HepG2 (cell line): Measurements from ENCODE around the gene DNAH9. TPM values are rescaled to one million over a fixed set of nuclear protein-coding genes. Genes with fewer than 3 reads are reported as not detected.

Experiments
- ATAC-seq: fragments of 200-7000 bp; cut with Tn5 transposase; 3 replicates; pipeline ENCODE4 v1.9.1; 2020; ENCODE audit warnings: mild to moderate bottlenecking, moderate library complexity
- BruUV-seq: library from RNA; stranded (reverse); fragments of 400-500 nt; replicated peaks from 2 replicates; lab custom pipeline; 2021; lab: Mats Ljungman, UMichigan
- CTCF ChIA-PET: fragments of 300-600 bp; formaldehyde crosslinking; extraction: SDS; loops from one replicate; lab custom pipeline; 2021; ENCODE audit warnings: low total read pairs, inconsistent platforms, low intra/inter-chr PET ratio; lab: Yijun Ruan, JAX
- POLR2A ChIA-PET: fragments of 350-600 bp; sonication (Branson Sonifier 250); formaldehyde crosslinking; loops from one replicate; lab custom pipeline; 2020; ENCODE audit warnings: antibody characterized with exemption, inconsistent platforms; lab: Yijun Ruan, JAX
- DNase-seq: peaks from one replicate; pipeline ENCODE4 v3.0.0-alpha.2; 2015; ENCODE audit warnings: low spot score
- FAIRE-seq: peaks from 3 replicates; lab custom pipeline; 2011; peaks lifted over from hg19 to GRCh38; lab: Jason Lieb, UNC
- H2AFZ ChIP-seq: one replicate; pipeline ENCODE4 v1.6.1; 2011; ENCODE audit warnings: low read length, inconsistent platforms
- H3K27ac ChIP-seq: fragments of 300-600 bp; 3 replicates; pipeline ENCODE4 v1.8.0; 2011; ENCODE audit warnings: mixed run types, mild to moderate bottlenecking, mixed read lengths, low read length, inconsistent platforms; ENCODE audit not compliant: insufficient read depth; ENCODE audit errors: extremely low read length
- H3K27me3 ChIP-seq, 2 experiments: fragments of 200-600 bp in 1 of 2; 2 replicates in 1 of 2; 3 replicates in 1 of 2; pipeline versions ENCODE4 v1.6.0 to v1.8.0; 2011; ENCODE audit warnings: low read length in 2 of 2, mild to moderate bottlenecking in 2 of 2, moderate library complexity in 2 of 2, inconsistent platforms in 1 of 2; ENCODE audit not compliant: insufficient read depth in 2 of 2, control insufficient read depth in 1 of 2
- H3K36me3 ChIP-seq, 2 experiments: fragments of 200-600 bp in 1 of 2; replicated peaks in 1 of 2; 2 replicates in 1 of 2; 3 replicates in 1 of 2; pipeline versions ENCODE4 v1.5.1 to v1.8.0; 2011; ENCODE audit warnings: low read length in 2 of 2, inconsistent platforms in 1 of 2; ENCODE audit not compliant: insufficient read depth in 2 of 2, control insufficient read depth in 1 of 2
- H3K4me1 ChIP-seq: 2 replicates; pipeline ENCODE4 v1.5.1; 2012; ENCODE audit warnings: low read length, inconsistent platforms; ENCODE audit not compliant: insufficient read depth
- H3K4me2 ChIP-seq: 2 replicates; pipeline ENCODE4 v1.6.0; 2011; ENCODE audit warnings: low read depth, low read length, inconsistent platforms
- H3K4me3 ChIP-seq, 3 experiments: fragments of 200-600 bp in 1 of 3; sonication (generic), shearing (Covaris generic) in 1 of 3; replicated peaks in 1 of 3; 2 replicates each; pipeline ENCODE4 v1.5.1; 2011 to 2016; ENCODE audit warnings: low read length in 3 of 3, inconsistent platforms in 2 of 3, low read depth in 2 of 3, mild to moderate bottlenecking in 2 of 3, control low read depth in 1 of 3, mixed read lengths in 1 of 3; ENCODE audit not compliant: insufficient read depth in 1 of 3
- H3K79me2 ChIP-seq: one replicate; pipeline ENCODE4 v1.6.1; 2011; ENCODE audit warnings: low read length, inconsistent platforms; ENCODE audit not compliant: insufficient read depth
- H3K9ac ChIP-seq: 2 replicates; pipeline ENCODE4 v1.6.0; 2011; ENCODE audit warnings: mild to moderate bottlenecking, low read depth, low read length, inconsistent platforms; ENCODE audit not compliant: insufficient read depth
- H3K9me3 ChIP-seq: 2 replicates; pipeline ENCODE4 v1.5.1; 2012; ENCODE audit warnings: mild to moderate bottlenecking, low read length
- H4K20me1 ChIP-seq: 2 replicates; pipeline ENCODE4 v1.6.0; 2011; ENCODE audit warnings: inconsistent platforms, mild to moderate bottlenecking, low read length, moderate library complexity; ENCODE audit not compliant: insufficient read depth
- ATRX ChIP-seq: sonication (generic); formaldehyde crosslinking; IDR thresholded peaks from 2 replicates; pipeline ENCODE4 v1.4.0; 2020; ENCODE audit warnings: missing genetic modification reagents, borderline replicate concordance
- CHCHD3 ChIP-seq: sonication (generic); formaldehyde crosslinking; IDR thresholded peaks from 2 replicates; pipeline ENCODE4 v1.8.0; 2022; ENCODE audit warnings: mild to moderate bottlenecking, missing genetic modification reagents, moderate library complexity
- EZH2 ChIP-seq: conservative IDR thresholded peaks from 2 replicates; pipeline ENCODE4 v1.6.1; 2012; ENCODE audit warnings: mild to moderate bottlenecking, low read depth, low read length, moderate library complexity
- HNF4A ChIP-seq: sonication (generic); formaldehyde crosslinking; IDR thresholded peaks from 2 replicates; pipeline ENCODE4 v1.4.0; 2020; ENCODE audit warnings: missing genetic modification reagents
- IKZF4 ChIP-seq: sonication (generic); formaldehyde crosslinking; IDR thresholded peaks from 2 replicates; pipeline ENCODE4 v1.5.1; 2020; ENCODE audit warnings: borderline replicate concordance, mild to moderate bottlenecking, low read depth, missing genetic modification reagents; ENCODE audit errors: not compliant biosample characterization
- MBD4 ChIP-seq: IDR thresholded peaks from 2 replicates; pipeline ENCODE4 v1.6.1; 2012; ENCODE audit warnings: low read length, inconsistent platforms, borderline replicate concordance
- SSRP1 ChIP-seq: IDR thresholded peaks from 2 replicates; pipeline ENCODE4 v1.6.1; 2016; ENCODE audit warnings: control low read depth
- STAG1 ChIP-seq: sonication (generic); formaldehyde crosslinking; IDR thresholded peaks from 2 replicates; pipeline ENCODE4 v1.4.0; 2020; ENCODE audit warnings: missing genetic modification reagents
- TCF7 ChIP-seq: sonication (generic); IDR thresholded peaks from 2 replicates; pipeline ENCODE4 v1.6.1; 2016; ENCODE audit warnings: antibody characterized with exemption, low read depth
- ZFYVE20 ChIP-seq: sonication (generic); formaldehyde crosslinking; IDR thresholded peaks from 2 replicates; pipeline ENCODE4 v1.8.0; 2023; ENCODE audit warnings: low read depth, mild to moderate bottlenecking, moderate library complexity, missing genetic modification reagents, borderline replicate concordance
- ZNF558 ChIP-seq: sonication (generic); formaldehyde crosslinking; IDR thresholded peaks from 2 replicates; pipeline ENCODE4 v1.9.0; 2022; ENCODE audit warnings: mild to moderate bottlenecking, missing genetic modification reagents, borderline replicate concordance
- WGBS: methylation state at CpG from one replicate; pipeline ENCODE4 v1.1.6; 2017; ENCODE audit warnings: low lambda C conversion rate; 5-methylcytosine and 5-hydroxymethylcytosine counted together
- in situ Hi-C: cut with HindIII; loops from 2 replicates; pipeline ENCODE4 v1.10.0; 2017; ENCODE audit warnings: low pct_unique_long_range_greater_than_20kb; ENCODE audit not compliant: extremely low pct_ligation_motif_present
- intact Hi-C: fragments of 100-400 bp; cut with micrococcal nuclease; formaldehyde crosslinking; loops from one replicate; pipeline ENCODE4 v1.10.0; 2022; ENCODE audit not compliant: unreplicated experiment
- polyA plus RNA-seq, 8 experiments: library from polyadenylated mRNA; depleted of rRNA in 3 of 8; stranded (reverse) in 7 of 8; unstranded in 1 of 8; fragments of >200 nt; fragmentation: Illumina TruSeq in 4 of 8; extraction: Trizol in 4 of 8; gene quantifications; 2 replicates each; pipeline versions ENCODE4 v1.2.1 to v1.2.3, GENCODE V29; 2011 to 2016; ENCODE audit warnings: low read depth in 4 of 8, missing spikeins in 1 of 8, mixed read lengths in 1 of 8; ENCODE audit not compliant: insufficient read depth in 1 of 8
- total RNA-seq, 5 experiments: library from RNA; depleted of rRNA; stranded (reverse); fragments of >200 nt; fragmentation: Illumina TruSeq; extraction: Trizol; gene quantifications; 2 replicates each; pipeline ENCODE4 v1.2.3, GENCODE V29; 2016; ENCODE audit warnings: low read depth in 1 of 5
- TF ChIP-seq, protein P1 (sequence below): sonication (generic); formaldehyde crosslinking; IDR thresholded peaks from 2 replicates; pipeline ENCODE4 v1.4.0; 2020; ENCODE audit warnings: missing genetic modification reagents
- TF ChIP-seq, protein P2 (sequence below): sonication (generic); formaldehyde crosslinking; IDR thresholded peaks from 2 replicates; pipeline ENCODE4 v1.4.0; 2020; ENCODE audit warnings: mild to moderate bottlenecking, missing genetic modification reagents
- TF ChIP-seq, protein P3 (sequence below): sonication (generic); formaldehyde crosslinking; IDR thresholded peaks from 2 replicates; pipeline ENCODE4 v1.8.0; 2022; ENCODE audit warnings: mild to moderate bottlenecking, missing genetic modification reagents, moderate library complexity

DNAH9 gene
- total and polyA plus RNA-seq, 2 of the 13 experiments (the other 11 are each of a cell fraction or from before 2014, with no cell fraction given): not detected

DNA sequence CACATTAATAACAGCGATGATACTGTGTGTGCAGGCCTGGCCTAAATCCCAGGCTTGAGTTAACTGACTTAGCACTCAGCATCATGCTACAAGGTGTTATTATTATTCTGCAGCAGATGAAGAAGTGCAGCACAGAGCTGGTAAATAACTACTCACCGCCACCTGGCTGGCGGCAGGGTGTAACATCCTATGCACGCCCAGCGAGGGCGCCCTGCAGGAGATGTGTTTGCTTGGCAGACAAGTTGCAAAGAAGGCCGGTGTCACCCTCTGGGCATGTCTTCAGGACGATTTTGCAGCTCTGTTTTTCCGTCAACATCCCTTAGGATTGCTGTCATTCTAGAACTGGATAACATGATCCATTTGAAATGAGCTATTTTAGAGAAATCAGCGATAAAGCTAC, 30.1 kb downstream of the DNAH9 start:
- Histone ChIP-seq H3K4me3 (no peak overlapping the region), H3K36me3 (no peaks in the 10 kb centered on the region), H2AFZ (no peak overlapping the region), H3K79me2 (no peaks in the 10 kb centered on the region), H4K20me1 (no peaks in the 10 kb centered on the region), H3K4me2 (no peak overlapping the region), H3K27ac (no peak overlapping the region), H3K27me3 (peaks cover 0 to 7% of the 10 kb centered on the region in 2 experiments; a peak in 1 of 5 replicates), H3K4me1 (no peaks in the 10 kb centered on the region), H3K9ac (no peak overlapping the region), H3K9me3 (no peaks in the 10 kb centered on the region)
- in situ Hi-C loops: no loop called here
- POLR2A ChIA-PET: no interaction called here
- intact Hi-C loops: no loop called here
- no peak for DNase-seq
- ATAC-seq: peak; percentile 31; the same call in 1 of the 3 replicates
- WGBS: 39% methylated on average over 10 of the region's 10 CpGs
- CTCF ChIA-PET: no interaction called here
- no peak for FAIRE-seq
- BruUV-seq: no TSS peak
- no peak for TF ChIP-seq EZH2
- TF ChIP-seq, protein P1, sequence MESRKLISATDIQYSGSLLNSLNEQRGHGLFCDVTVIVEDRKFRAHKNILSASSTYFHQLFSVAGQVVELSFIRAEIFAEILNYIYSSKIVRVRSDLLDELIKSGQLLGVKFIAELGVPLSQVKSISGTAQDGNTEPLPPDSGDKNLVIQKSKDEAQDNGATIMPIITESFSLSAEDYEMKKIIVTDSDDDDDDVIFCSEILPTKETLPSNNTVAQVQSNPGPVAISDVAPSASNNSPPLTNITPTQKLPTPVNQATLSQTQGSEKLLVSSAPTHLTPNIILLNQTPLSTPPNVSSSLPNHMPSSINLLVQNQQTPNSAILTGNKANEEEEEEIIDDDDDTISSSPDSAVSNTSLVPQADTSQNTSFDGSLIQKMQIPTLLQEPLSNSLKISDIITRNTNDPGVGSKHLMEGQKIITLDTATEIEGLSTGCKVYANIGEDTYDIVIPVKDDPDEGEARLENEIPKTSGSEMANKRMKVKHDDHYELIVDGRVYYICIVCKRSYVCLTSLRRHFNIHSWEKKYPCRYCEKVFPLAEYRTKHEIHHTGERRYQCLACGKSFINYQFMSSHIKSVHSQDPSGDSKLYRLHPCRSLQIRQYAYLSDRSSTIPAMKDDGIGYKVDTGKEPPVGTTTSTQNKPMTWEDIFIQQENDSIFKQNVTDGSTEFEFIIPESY (CRISPR knock-in tag): peak; percentile 51; the same call in 1 of the 2 replicates
- TF ChIP-seq CHCHD3 (CRISPR knock-in tag): no peak
- no peak for TF ChIP-seq HNF4A
- TF ChIP-seq TCF7: no peak
- TF ChIP-seq, protein P2, sequence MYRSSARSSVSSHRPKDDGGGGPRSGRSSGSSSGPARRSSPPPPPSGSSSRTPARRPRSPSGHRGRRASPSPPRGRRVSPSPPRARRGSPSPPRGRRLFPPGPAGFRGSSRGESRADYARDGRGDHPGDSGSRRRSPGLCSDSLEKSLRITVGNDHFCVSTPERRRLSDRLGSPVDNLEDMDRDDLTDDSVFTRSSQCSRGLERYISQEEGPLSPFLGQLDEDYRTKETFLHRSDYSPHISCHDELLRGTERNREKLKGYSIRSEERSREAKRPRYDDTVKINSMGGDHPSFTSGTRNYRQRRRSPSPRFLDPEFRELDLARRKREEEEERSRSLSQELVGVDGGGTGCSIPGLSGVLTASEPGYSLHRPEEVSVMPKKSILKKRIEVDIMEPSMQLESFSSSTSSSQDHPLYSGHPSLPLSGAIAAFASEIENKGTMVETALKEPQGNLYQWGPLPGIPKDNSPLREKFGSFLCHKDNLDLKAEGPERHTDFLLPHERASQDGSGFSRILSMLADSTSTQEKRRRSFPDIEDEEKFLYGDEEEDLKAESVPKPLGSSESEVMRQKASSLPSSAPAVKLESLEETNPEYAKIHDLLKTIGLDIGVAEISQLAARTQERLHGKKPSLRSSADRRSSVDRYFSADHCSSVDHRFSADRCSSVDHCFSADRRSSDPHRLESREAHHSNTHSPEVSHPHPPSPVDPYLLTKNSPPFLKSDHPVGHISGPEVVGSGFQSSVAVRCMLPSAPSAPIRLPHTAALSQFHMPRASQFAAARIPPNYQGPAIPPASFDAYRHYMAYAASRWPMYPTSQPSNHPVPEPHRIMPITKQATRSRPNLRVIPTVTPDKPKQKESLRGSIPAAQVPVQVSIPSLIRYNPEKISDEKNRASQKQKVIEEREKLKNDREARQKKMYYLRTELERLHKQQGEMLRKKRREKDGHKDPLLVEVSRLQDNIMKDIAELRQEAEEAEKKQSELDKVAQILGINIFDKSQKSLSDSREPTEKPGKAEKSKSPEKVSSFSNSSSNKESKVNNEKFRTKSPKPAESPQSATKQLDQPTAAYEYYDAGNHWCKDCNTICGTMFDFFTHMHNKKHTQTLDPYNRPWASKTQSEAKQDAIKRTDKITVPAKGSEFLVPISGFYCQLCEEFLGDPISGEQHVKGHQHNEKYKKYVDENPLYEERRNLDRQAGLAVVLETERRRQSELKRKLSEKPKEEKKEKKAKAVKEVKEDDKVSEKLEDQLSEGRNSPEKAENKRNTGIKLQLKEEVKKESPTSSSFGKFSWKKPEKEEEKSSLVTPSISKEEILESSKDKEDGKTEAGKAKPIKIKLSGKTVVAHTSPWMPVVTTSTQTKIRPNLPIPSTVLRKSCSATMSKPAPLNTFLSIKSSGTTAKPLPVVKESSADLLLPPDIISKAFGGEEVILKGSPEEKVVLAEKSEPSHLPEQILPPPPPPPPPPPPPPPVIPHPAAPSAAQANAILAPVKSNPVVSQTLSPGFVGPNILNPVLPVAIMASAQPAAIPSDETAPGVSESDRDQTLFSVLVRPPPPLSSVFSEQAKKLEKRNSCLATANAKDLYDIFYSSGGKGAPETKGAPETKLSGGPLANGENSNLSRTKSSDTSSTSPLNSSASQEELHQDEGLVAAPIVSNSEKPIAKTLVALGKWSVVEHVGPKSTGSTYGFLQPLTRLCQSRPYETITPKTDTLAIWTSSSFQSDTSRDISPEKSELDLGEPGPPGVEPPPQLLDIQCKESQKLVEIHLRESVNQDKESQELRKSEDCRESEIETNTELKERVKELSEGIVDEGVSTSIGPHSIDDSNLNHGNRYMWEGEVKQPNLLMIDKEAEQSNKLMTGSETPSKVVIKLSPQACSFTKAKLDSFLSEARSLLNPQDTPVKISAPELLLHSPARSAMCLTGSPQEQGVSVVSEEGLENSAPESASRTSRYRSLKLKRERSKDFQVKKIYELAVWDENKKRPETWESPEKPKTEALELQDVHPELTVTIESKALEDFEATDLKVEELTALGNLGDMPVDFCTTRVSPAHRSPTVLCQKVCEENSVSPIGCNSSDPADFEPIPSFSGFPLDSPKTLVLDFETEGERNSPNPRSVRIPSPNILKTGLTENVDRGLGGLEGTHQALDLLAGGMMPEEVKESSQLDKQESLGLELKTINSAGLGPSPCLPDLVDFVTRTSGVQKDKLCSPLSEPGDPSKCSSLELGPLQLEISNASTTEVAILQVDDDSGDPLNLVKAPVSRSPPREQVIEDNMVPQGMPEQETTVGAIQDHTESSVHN (CRISPR knock-in tag): no peak
- TF ChIP-seq SSRP1 (CRISPR knock-in tag): no peak
- TF ChIP-seq MBD4: no peak
- no peak for TF ChIP-seq IKZF4
- TF ChIP-seq, protein P3, sequence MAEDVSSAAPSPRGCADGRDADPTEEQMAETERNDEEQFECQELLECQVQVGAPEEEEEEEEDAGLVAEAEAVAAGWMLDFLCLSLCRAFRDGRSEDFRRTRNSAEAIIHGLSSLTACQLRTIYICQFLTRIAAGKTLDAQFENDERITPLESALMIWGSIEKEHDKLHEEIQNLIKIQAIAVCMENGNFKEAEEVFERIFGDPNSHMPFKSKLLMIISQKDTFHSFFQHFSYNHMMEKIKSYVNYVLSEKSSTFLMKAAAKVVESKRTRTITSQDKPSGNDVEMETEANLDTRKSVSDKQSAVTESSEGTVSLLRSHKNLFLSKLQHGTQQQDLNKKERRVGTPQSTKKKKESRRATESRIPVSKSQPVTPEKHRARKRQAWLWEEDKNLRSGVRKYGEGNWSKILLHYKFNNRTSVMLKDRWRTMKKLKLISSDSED: no peak
- no peak for TF ChIP-seq ZNF558 (CRISPR knock-in tag)
- TF ChIP-seq ZFYVE20 (CRISPR knock-in tag): no peak
- TF ChIP-seq STAG1 (CRISPR knock-in tag): 0 out of 2 replicates have a peak, but pooled peaks have one; percentile 5
- TF ChIP-seq ATRX (CRISPR knock-in tag): no peak
